Thyroid gland (tissue), 4 donors: ENCODE results near the gene SMARCE1. TPM values are rescaled to one million over a fixed set of nuclear protein-coding genes. Genes with fewer than 3 reads are reported as not detected.

Experiments used
- DNase-seq, 2 donors: peaks; one replicate each; pipeline ENCODE4 v3.0.0-alpha.2; 2019
- H3K27ac ChIP-seq, 3 donors: fragments of 200-600 bp; sonication (generic); 1 replicate in 2 of 3; 2 replicates in 1 of 3; pipeline ENCODE4 v1.5.1; 2016 to 2019; ENCODE audit warnings: mild to moderate bottlenecking in 1 of 3, moderate library complexity in 1 of 3
- H3K27me3 ChIP-seq: fragments of 200-600 bp; sonication (generic); one replicate; pipeline ENCODE4 v1.5.1; 2019
- H3K36me3 ChIP-seq, 2 donors: fragments of 200-600 bp; sonication (generic); one replicate each; pipeline ENCODE4 v1.5.1; 2016 to 2019
- H3K4me1 ChIP-seq, 2 donors: fragments of 200-600 bp; sonication (generic); one replicate each; pipeline ENCODE4 v1.5.1; 2017 to 2019
- H3K4me3 ChIP-seq, 3 donors: fragments of 200-600 bp; sonication (generic); replicated peaks in 1 of 3; 1 replicate in 2 of 3; 2 replicates in 1 of 3; pipeline ENCODE4 v1.5.1; 2016; ENCODE audit warnings: mild to moderate bottlenecking in 1 of 3
- H3K9me3 ChIP-seq: fragments of 200-600 bp; sonication (generic); one replicate; pipeline ENCODE4 v1.5.1; 2017
- POLR2A ChIP-seq, 2 donors: fragments of 450-650 bp; IDR thresholded peaks; one replicate each; pipeline ENCODE4 v1.6.1; 2017; ENCODE audit warnings: antibody characterized with exemption in 2 of 2, mild to moderate bottlenecking in 2 of 2, moderate library complexity in 1 of 2
- WGBS, 2 donors: methylation state at CpG; one replicate each; pipeline ENCODE4 v1.1.5; 2017; 5-methylcytosine and 5-hydroxymethylcytosine counted together
- intact Hi-C: fragments of 100-400 bp; cut with DNase I; formaldehyde crosslinking; loops from one replicate; pipeline ENCODE4 v1.15.1; 2023
- total RNA-seq, 4 donors: library from RNA; depleted of rRNA; stranded (reverse); fragments of >200 nt; gene quantifications; one replicate each; pipeline ENCODE4 v1.2.3, GENCODE V29; 2016
- TF ChIP-seq, protein P1 (sequence below), 6 experiments: fragments of 200-600 bp in 3 of 6; fragments of 450-650 bp in 3 of 6; sonication (generic) in 3 of 6; IDR thresholded peaks; one replicate each; pipeline ENCODE4 v1.5.1; 2016 to 2019; ENCODE audit warnings: antibody characterized with exemption in 6 of 6, mild to moderate bottlenecking in 2 of 6, inconsistent platforms in 1 of 6, moderate library complexity in 1 of 6

SMARCE1 gene
- total RNA-seq, 4 donors from 2014 or later: 82.1 to 125 (median 108) TPM

- Histone ChIP-seq H3K9me3 (no peaks in the 10 kb centered on the region), H3K4me3 (no peak overlapping the region), H3K4me1 (peaks cover 0 to 6% of the 10 kb centered on the region in 2 donors), H3K27ac (no peak overlapping the region), H3K27me3 (no peaks in the 10 kb centered on the region), H3K36me3 (no peaks in the 10 kb centered on the region)
- intact Hi-C loops: no loop called here
- TF ChIP-seq, protein P1, sequence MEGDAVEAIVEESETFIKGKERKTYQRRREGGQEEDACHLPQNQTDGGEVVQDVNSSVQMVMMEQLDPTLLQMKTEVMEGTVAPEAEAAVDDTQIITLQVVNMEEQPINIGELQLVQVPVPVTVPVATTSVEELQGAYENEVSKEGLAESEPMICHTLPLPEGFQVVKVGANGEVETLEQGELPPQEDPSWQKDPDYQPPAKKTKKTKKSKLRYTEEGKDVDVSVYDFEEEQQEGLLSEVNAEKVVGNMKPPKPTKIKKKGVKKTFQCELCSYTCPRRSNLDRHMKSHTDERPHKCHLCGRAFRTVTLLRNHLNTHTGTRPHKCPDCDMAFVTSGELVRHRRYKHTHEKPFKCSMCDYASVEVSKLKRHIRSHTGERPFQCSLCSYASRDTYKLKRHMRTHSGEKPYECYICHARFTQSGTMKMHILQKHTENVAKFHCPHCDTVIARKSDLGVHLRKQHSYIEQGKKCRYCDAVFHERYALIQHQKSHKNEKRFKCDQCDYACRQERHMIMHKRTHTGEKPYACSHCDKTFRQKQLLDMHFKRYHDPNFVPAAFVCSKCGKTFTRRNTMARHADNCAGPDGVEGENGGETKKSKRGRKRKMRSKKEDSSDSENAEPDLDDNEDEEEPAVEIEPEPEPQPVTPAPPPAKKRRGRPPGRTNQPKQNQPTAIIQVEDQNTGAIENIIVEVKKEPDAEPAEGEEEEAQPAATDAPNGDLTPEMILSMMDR (IDR thresholded peaks at IDR 0.05): no peak
- TF ChIP-seq POLR2A (IDR thresholded peaks at IDR 0.05): no peak
- no peak for DNase-seq
Measured at GRCh38 chr17:40580140-40580539, 67.5 kb downstream of the SMARCE1 start.

DNA sequence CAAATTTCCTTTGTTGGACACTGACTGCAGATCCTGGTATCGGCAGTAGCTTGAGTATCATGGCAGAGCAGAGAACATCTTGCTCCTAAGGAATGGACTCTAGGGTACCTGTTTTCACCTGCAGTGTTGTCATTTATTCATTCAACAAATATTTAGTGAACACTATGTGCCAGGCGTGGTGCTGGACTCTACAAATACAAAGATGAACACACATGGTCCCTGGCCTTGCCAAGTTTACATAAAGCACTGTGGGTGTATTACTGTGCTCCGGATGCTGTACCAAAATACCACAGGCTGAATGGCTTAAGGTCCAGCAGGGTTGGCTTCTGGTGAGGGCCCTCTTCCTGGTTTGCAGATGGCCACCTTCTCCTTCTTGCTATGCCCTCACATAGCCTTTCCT is 68.1 kb downstream of the SMARCE1 start:
- 84 to 90% methylated on average over 3 of the region's 3 CpGs for WGBS, 2 donors
- Histone ChIP-seq H3K36me3 (no peaks in the 10 kb centered on the region), H3K4me3 (no peak overlapping the region), H3K27ac (no peak overlapping the region), H3K4me1 (peaks cover 0 to 6% of the 10 kb centered on the region in 2 donors), H3K9me3 (no peaks in the 10 kb centered on the region), H3K27me3 (no peaks in the 10 kb centered on the region)
- TF ChIP-seq, protein P1 (IDR thresholded peaks at IDR 0.05): no peak
- TF ChIP-seq POLR2A (IDR thresholded peaks at IDR 0.05): no peak
- intact Hi-C loops: no loop called here
- no peak for DNase-seq

- no peak for DNase-seq
- H3K9me3 ChIP-seq: no peaks in the 10 kb centered on the region
- intact Hi-C loops: no loop called here
- H3K27ac ChIP-seq: no peak overlapping the region
- peaks cover 0 to 6% of the 10 kb centered on the region in 2 donors for H3K4me1 ChIP-seq
- no peaks in the 10 kb centered on the region for H3K36me3 ChIP-seq
- H3K4me3 ChIP-seq: no peak overlapping the region
- WGBS, 2 donors: 76 to 82% methylated on average over 5 of the region's 5 CpGs
- TF ChIP-seq POLR2A (IDR thresholded peaks at IDR 0.05): no peak
- TF ChIP-seq, protein P1 (IDR thresholded peaks at IDR 0.05): no peak
- H3K27me3 ChIP-seq: no peaks in the 10 kb centered on the region
Measured at GRCh38 chr17:40577611-40578065, 70.0 kb downstream of the SMARCE1 start.

DNA sequence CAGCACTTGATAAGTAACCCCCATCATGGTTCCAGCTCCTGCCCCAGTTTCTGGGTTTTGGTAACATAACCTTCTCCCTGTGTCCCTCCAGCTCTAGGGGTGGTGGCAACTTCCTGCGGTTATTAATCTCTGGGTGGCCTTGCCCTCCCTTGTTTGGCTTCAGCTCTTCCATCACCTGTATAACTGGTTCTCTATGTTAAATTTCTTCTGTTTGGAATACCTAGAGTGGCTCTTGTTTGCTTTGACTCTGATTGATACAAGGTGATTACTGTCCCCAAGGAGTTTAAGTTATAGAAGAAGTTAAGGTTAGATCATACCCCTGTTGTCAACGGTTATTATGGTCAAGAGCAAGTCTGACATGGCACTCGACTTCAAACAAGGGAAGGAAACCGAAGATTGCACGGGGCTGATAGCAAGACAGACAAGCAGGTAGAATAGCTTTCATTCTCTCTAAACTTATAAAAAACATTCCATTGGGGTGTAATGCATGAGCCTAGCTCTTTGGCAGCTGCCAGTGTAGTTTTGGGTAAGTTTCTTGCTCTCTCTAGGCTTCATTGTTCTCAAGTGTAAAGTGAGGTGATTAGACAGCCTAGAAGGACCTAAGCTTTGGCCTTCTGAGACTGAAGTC is 71.4 kb downstream of the SMARCE1 start:
- 50 to 63% methylated on average over 5 of the region's 5 CpGs for WGBS, 2 donors
- intact Hi-C loops: no loop called here
- DNase-seq: no peak

More for the DNA sequence above, 71.4 kb downstream of the SMARCE1 start:
- no peaks in the 10 kb centered on the region for H3K36me3 ChIP-seq
- no peaks in the 10 kb centered on the region for H3K9me3 ChIP-seq
- TF ChIP-seq, protein P1 (IDR thresholded peaks at IDR 0.05): no peak
- no peak for TF ChIP-seq POLR2A (IDR thresholded peaks at IDR 0.05)
- no peaks in the 10 kb centered on the region for H3K27me3 ChIP-seq
- H3K4me1 ChIP-seq: no peaks in the 10 kb centered on the region
- H3K4me3 ChIP-seq: no peak overlapping the region
- no peak overlapping the region for H3K27ac ChIP-seq

Other genes starting within 250 kb of the SMARCE1 start
- 1 to 10 TPM in 3 of 4 donors, under 1 TPM in 1; 0.20 to 5.2 (median 2.2) TPM for gene TOP2A, start 229.9 kb downstream of the SMARCE1 start, total RNA-seq
- 100 to 1,000 TPM; 234 to 334 (median 274) TPM for gene IGFBP4, start 204.4 kb downstream of the SMARCE1 start, total RNA-seq
- 10 to 100 TPM in 2 of 4 donors, 1 to 10 TPM in 2; 5.4 to 24.7 (median 16.2) TPM for gene TNS4, start 146.2 kb downstream of the SMARCE1 start, total RNA-seq
- gene CCR7, start 82.3 kb downstream of the SMARCE1 start, total RNA-seq: 1 to 10 TPM in 1 of 4 donors, under 1 TPM in 2, not detected in 1; 0.27 to 1.6 (median 0.93) TPM
- 1 to 10 TPM in 3 of 4 donors, under 1 TPM in 1; 0.50 to 5.7 (median 2.3) TPM for gene KRT222, start 17.4 kb upstream of the SMARCE1 start, total RNA-seq
- not detected for gene KRT24, start 55.9 kb upstream of the SMARCE1 start, total RNA-seq
- gene KRT25, start 107.5 kb upstream of the SMARCE1 start, total RNA-seq: not detected
- not detected for gene KRT26, start 124.4 kb upstream of the SMARCE1 start, total RNA-seq
- not detected for gene KRT27, start 134.7 kb upstream of the SMARCE1 start, total RNA-seq
- gene KRT28, start 152.1 kb upstream of the SMARCE1 start, total RNA-seq: not detected
- 10 to 100 TPM in 2 of 4 donors, 1 to 10 TPM in 2; 1.3 to 10.8 (median 8.8) TPM for gene KRT10, start 174.8 kb upstream of the SMARCE1 start, total RNA-seq
- gene KRT12, start 219.4 kb upstream of the SMARCE1 start, total RNA-seq: not detected
- not detected for gene KRT20, start 237.4 kb upstream of the SMARCE1 start, total RNA-seq